Mesenchymal stem cell (in vitro differentiated cells and primary cell): ENCODE results near the gene MTMR6.
A peak's percentile ranks its signal among the peaks of the same experiment; 100 is the strongest.

Experiments
- DNase-seq: peaks from one replicate; pipeline ENCODE4 v3.0.0-alpha.2; 2013
- H2AFZ ChIP-seq: one replicate; pipeline ENCODE4 v1.6.1; 2013; ENCODE audit warnings: low read depth, mild to moderate bottlenecking, control low read depth, inconsistent platforms, low read length, moderate library complexity
- H2AK5ac ChIP-seq: 2 replicates; pipeline ENCODE4 v1.6.1; 2013; ENCODE audit warnings: low read length, moderate library complexity, mild to moderate bottlenecking, inconsistent platforms; ENCODE audit not compliant: severe bottlenecking
- H2BK120ac ChIP-seq: one replicate; pipeline ENCODE4 v1.6.1; 2013; ENCODE audit warnings: low read depth, mild to moderate bottlenecking, inconsistent platforms, low read length, moderate library complexity
- H2BK12ac ChIP-seq, 2 experiments: one replicate each; pipeline ENCODE4 v1.6.1; 2013; ENCODE audit warnings: inconsistent platforms in 2 of 2, low read length in 2 of 2, mild to moderate bottlenecking in 2 of 2, moderate library complexity in 2 of 2, control low read depth in 1 of 2
- H2BK15ac ChIP-seq: one replicate; pipeline ENCODE4 v1.6.1; 2013; ENCODE audit warnings: mild to moderate bottlenecking, low read depth, inconsistent platforms; ENCODE audit not compliant: poor library complexity, severe bottlenecking
- H2BK5ac ChIP-seq: 2 replicates; pipeline ENCODE4 v1.6.1; 2013; ENCODE audit warnings: low read depth, mild to moderate bottlenecking, low read length, control low read depth, inconsistent platforms; ENCODE audit not compliant: poor library complexity, severe bottlenecking
- H3K14ac ChIP-seq, 2 experiments: one replicate each; pipeline ENCODE4 v1.6.1; 2013; ENCODE audit warnings: inconsistent platforms in 2 of 2, low read length in 2 of 2, control low read depth in 1 of 2, mild to moderate bottlenecking in 1 of 2, moderate library complexity in 1 of 2
- H3K18ac ChIP-seq, 2 experiments: one replicate each; pipeline ENCODE4 v1.6.1; 2013; ENCODE audit warnings: inconsistent platforms in 2 of 2, low read length in 2 of 2, control low read depth in 1 of 2, low read depth in 1 of 2, mild to moderate bottlenecking in 1 of 2
- H3K23ac ChIP-seq, 2 experiments: one replicate each; pipeline ENCODE4 v1.6.1; 2013; ENCODE audit warnings: inconsistent platforms in 2 of 2, low read length in 2 of 2, mild to moderate bottlenecking in 2 of 2, moderate library complexity in 2 of 2, control low read depth in 1 of 2
- H3K27ac ChIP-seq: 2 replicates; pipeline ENCODE4 v1.5.1; 2013; ENCODE audit warnings: mild to moderate bottlenecking, moderate library complexity, low read length, control low read depth, inconsistent platforms; ENCODE audit not compliant: poor library complexity, severe bottlenecking
- H3K27me3 ChIP-seq, 2 experiments: 2 replicates each; pipeline versions ENCODE4 v1.6.1 to v1.7.0; 2013; ENCODE audit warnings: low read length in 2 of 2, mild to moderate bottlenecking in 2 of 2, moderate library complexity in 2 of 2, control low read depth in 1 of 2, inconsistent platforms in 1 of 2; ENCODE audit not compliant: control insufficient read depth in 1 of 2, insufficient read depth in 1 of 2
- H3K36me3 ChIP-seq, 2 experiments: 2 replicates each; pipeline versions ENCODE4 v1.6.1 to v1.7.0; 2013; ENCODE audit warnings: low read length in 2 of 2, control low read depth in 1 of 2, inconsistent platforms in 1 of 2, low read depth in 1 of 2, mild to moderate bottlenecking in 1 of 2; ENCODE audit not compliant: insufficient read depth in 2 of 2, control insufficient read depth in 1 of 2
- H3K4ac ChIP-seq, 2 experiments: one replicate each; pipeline ENCODE4 v1.6.1; 2013; ENCODE audit warnings: inconsistent platforms in 2 of 2, low read length in 2 of 2, mild to moderate bottlenecking in 2 of 2, moderate library complexity in 2 of 2, control low read depth in 1 of 2, low read depth in 1 of 2
- H3K4me1 ChIP-seq: 2 replicates; pipeline ENCODE4 v1.6.1; 2013; ENCODE audit warnings: low read depth, low read length, control low read depth; ENCODE audit not compliant: control insufficient read depth, insufficient read depth
- H3K4me2 ChIP-seq: 2 replicates; pipeline ENCODE4 v1.6.1; 2013; ENCODE audit warnings: low read length, mild to moderate bottlenecking, inconsistent platforms; ENCODE audit not compliant: poor library complexity, severe bottlenecking
- H3K4me3 ChIP-seq, 2 experiments: 2 replicates each; pipeline versions ENCODE4 v1.5.1 to v1.7.0; 2013; ENCODE audit warnings: low read length in 2 of 2, mild to moderate bottlenecking in 2 of 2, control low read depth in 1 of 2, low read depth in 1 of 2; ENCODE audit not compliant: insufficient read depth in 1 of 2
- H3K79me1 ChIP-seq: replicated peaks from 2 replicates; pipeline ENCODE4 v1.6.1; 2013; ENCODE audit warnings: mild to moderate bottlenecking, control low read depth, low read length, inconsistent platforms; ENCODE audit not compliant: poor library complexity, severe bottlenecking
- H3K9ac ChIP-seq: 2 replicates; pipeline ENCODE4 v1.7.0; 2013; ENCODE audit warnings: mild to moderate bottlenecking, low read length, moderate library complexity
- H3K9me3 ChIP-seq: 2 replicates; pipeline ENCODE4 v1.7.0; 2013; ENCODE audit warnings: mild to moderate bottlenecking, low read length; ENCODE audit not compliant: control insufficient read depth
- H4K8ac ChIP-seq: one replicate; pipeline ENCODE4 v1.6.1; 2013; ENCODE audit warnings: inconsistent platforms, mild to moderate bottlenecking, low read length, moderate library complexity
- H4K91ac ChIP-seq: one replicate; pipeline ENCODE4 v1.6.1; 2013; ENCODE audit warnings: mild to moderate bottlenecking, low read length, inconsistent platforms
- WGBS: methylation state at CpG from one replicate; pipeline ENCODE4 v1.1.7; 2013; ENCODE audit warnings: mixed read lengths; 5-methylcytosine and 5-hydroxymethylcytosine counted together

Gene MTMR6

DNA sequence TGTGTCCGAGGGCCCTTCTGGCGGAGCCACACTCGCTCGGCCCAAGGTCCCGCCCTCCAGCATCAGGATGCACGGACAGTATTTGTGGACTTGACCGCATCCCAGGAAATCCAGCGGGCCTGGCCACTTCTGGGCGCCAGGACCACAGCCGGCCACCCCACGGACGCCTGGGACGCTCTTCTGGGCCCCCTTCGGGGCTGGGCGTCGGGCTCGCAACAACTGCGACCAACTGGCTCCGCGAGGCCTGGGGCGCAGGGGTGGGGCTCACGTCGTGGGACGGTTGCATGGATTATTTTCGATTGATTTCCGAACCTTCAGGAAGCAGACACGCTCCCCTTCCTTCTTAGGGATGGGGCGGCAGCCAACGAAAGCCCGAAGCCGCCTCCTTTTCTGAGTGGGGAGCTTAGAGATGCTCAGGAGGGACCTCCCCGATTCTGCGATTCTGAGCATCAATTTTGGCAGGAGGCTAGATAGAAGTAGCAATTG, 13.6 kb upstream of the MTMR6 start:
- Histone ChIP-seq H3K4me2 (peak overlapping the region; percentile 51), H3K27ac (peak overlapping the region; percentile 76), H2BK5ac (no peak overlapping the region)

DNA sequence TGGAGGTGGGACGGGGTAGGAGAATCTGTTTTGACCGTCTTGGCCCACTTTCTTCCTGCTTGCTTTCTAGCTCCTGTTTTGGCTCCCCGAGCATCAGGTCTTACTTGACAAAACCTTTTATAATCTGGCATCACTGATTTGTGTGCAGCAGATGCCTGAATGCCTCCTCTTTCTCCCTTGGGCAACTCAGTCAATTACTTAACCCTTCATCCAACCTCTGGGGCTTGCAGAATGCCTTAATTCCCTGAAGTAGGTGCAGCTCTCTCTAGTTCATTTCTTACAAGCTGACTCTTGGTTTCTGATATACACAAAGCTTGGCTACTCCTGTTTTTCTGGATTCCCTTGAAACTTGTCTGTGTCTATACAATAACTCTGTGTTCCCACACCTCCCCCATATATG, 8.4 kb upstream of the MTMR6 start:
- H4K91ac ChIP-seq, result no peak overlapping the region
- H3K9ac ChIP-seq, result no peak overlapping the region
- H2BK15ac ChIP-seq, result no peak overlapping the region
- H2AK5ac ChIP-seq, result no peak overlapping the region
- WGBS, result 79% methylated on average over 3 of the region's 3 CpGs
- H3K79me1 ChIP-seq, result peaks cover under 1% of the 10 kb centered on the region
- H4K8ac ChIP-seq, result no peak overlapping the region
- H2BK120ac ChIP-seq, result no peak overlapping the region
- H3K14ac ChIP-seq, result no peak overlapping the region
- H3K27ac ChIP-seq, result no peak overlapping the region
- H3K27me3 ChIP-seq, result peaks cover 17 to 21% of the 10 kb centered on the region in 2 experiments
- no peak overlapping the region for H3K23ac ChIP-seq
- no peak for DNase-seq
- H3K9me3 ChIP-seq, result no peaks in the 10 kb centered on the region
- no peak overlapping the region for H2AFZ ChIP-seq
- H2BK5ac ChIP-seq, result no peak overlapping the region
- no peaks in the 10 kb centered on the region for H3K36me3 ChIP-seq
- H3K4ac ChIP-seq, result no peak overlapping the region
- H3K4me3 ChIP-seq, result no peak overlapping the region
- no peak overlapping the region for H3K4me2 ChIP-seq
- peaks cover 2% of the 10 kb centered on the region for H3K4me1 ChIP-seq
- H2BK12ac ChIP-seq, result no peak overlapping the region
- H3K18ac ChIP-seq, result no peak overlapping the region

More for the DNA sequence above, 13.6 kb upstream of the MTMR6 start:
- Histone ChIP-seq H3K4ac (peak overlapping the region; percentile 78 to 84), H3K4me1 (peaks cover 10% of the 10 kb centered on the region), H3K23ac (no peak overlapping the region), H3K14ac (no peak overlapping the region), H4K91ac (peak overlapping the region; percentile 23), H3K4me3 (peak overlapping the region in 1 of 2 experiments; percentile 98), H3K36me3 (peaks cover 6 to 23% of the 10 kb centered on the region in 2 experiments), H2BK15ac (peak overlapping the region; percentile 96), H2BK12ac (peak overlapping the region in 1 of 2 experiments; percentile 73), H3K79me1 (peaks cover 4% of the 10 kb centered on the region), H3K27me3 (peaks cover 9 to 13% of the 10 kb centered on the region in 2 experiments), H3K9ac (peak overlapping the region; percentile 98), H2BK120ac (peak overlapping the region; percentile 21), H2AK5ac (peak overlapping the region; percentile 53), H2AFZ (peak overlapping the region; percentile 91), H3K18ac (peak overlapping the region; percentile 11 to 73), H4K8ac (peak overlapping the region; percentile 100), H3K9me3 (no peaks in the 10 kb centered on the region)
- DNase-seq, result no peak
- WGBS, result 82% methylated on average over 33 of the region's 33 CpGs

DNA sequence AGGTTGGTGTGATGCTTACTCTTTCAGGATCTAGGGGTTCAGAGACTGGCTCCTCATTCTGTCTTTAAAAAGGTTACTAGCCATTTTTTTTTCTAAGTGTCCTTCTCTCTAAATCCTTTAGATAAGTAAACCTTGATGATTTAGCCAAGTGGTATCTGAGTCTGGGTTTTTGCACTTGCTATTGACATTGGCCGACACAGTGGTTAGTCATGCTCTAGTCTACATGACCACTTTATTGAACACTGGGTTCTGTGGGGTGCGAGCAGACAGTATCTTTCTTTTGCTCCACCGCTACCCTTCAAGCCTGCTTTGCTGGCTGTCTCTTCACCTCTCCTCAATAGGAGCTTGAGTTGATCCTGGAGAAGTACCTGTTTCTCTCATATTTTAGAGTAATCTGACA, 7.9 kb upstream of the MTMR6 start:
- H3K27me3 ChIP-seq, result peaks cover 17 to 21% of the 10 kb centered on the region in 2 experiments
- no peak for DNase-seq
- H3K9me3 ChIP-seq, result no peaks in the 10 kb centered on the region
- no peak overlapping the region for H2BK15ac ChIP-seq
- H2BK12ac ChIP-seq, result no peak overlapping the region
- H3K9ac ChIP-seq, result no peak overlapping the region
- no peak overlapping the region for H3K4ac ChIP-seq
- H3K4me3 ChIP-seq, result no peak overlapping the region
- H3K4me1 ChIP-seq, result peaks cover 2% of the 10 kb centered on the region
- H2BK120ac ChIP-seq, result no peak overlapping the region
- H3K14ac ChIP-seq, result no peak overlapping the region
- no peak overlapping the region for H3K18ac ChIP-seq
- no peak overlapping the region for H2AK5ac ChIP-seq
- H2AFZ ChIP-seq, result no peak overlapping the region
- H3K36me3 ChIP-seq, result no peaks in the 10 kb centered on the region
- no peak overlapping the region for H4K8ac ChIP-seq
- H3K23ac ChIP-seq, result no peak overlapping the region
- no peak overlapping the region for H4K91ac ChIP-seq
- 100% methylated on average over 2 of the region's 3 CpGs for WGBS
- no peak overlapping the region for H3K4me2 ChIP-seq
- no peak overlapping the region for H2BK5ac ChIP-seq
- H3K79me1 ChIP-seq, result no peaks in the 10 kb centered on the region
- no peak overlapping the region for H3K27ac ChIP-seq

DNA sequence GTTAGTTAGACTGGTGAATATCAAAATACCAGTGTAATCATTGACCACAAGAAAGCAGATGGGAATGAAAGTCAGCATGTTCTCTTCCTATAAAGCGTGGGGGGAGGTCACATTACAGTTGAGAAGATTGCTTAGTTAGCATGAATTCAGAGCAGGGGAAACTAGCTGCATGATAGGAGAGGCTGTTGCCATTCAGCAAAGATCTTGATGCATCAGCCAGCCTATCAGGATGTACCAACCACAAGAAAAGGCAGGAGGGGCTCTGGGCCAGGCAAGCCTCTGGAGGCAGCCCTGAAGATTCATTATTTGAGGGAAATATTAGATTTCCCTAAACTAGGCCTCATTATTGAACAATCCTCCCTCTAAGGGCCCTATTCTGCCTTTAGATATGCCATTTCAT, 5.0 kb upstream of the MTMR6 start:
- Histone ChIP-seq H3K27ac (peak overlapping the region; percentile 68), H3K4ac (no peak overlapping the region), H3K18ac (no peak overlapping the region), H3K36me3 (no peaks in the 10 kb centered on the region), H2BK15ac (no peak overlapping the region), H2BK5ac (no peak overlapping the region), H2BK120ac (no peak overlapping the region), H3K4me2 (no peak overlapping the region), H4K91ac (no peak overlapping the region), H2BK12ac (no peak overlapping the region), H2AFZ (no peak overlapping the region), H4K8ac (no peak overlapping the region), H3K9me3 (no peaks in the 10 kb centered on the region), H3K79me1 (no peaks in the 10 kb centered on the region), H2AK5ac (no peak overlapping the region), H3K14ac (no peak overlapping the region), H3K23ac (no peak overlapping the region), H3K27me3 (peaks cover 17 to 21% of the 10 kb centered on the region in 2 experiments), H3K4me1 (peaks cover 2% of the 10 kb centered on the region), H3K4me3 (no peak overlapping the region), H3K9ac (no peak overlapping the region)
- 50% methylated on average over 1 of the region's 1 CpG for WGBS
- DNase-seq, result peak; percentile 33
